CD14-positive monocyte (primary cell): ENCODE results near the gene FOXP1. TPM values are rescaled to one million over a fixed set of nuclear protein-coding genes. Genes with fewer than 3 reads are reported as not detected.

Experiments
- DNase-seq, 3 donors: peaks; one replicate each; pipeline ENCODE4 v3.0.0-alpha.2; 2011 to 2022
- H2AFZ ChIP-seq: 2 replicates; pipeline ENCODE4 v1.6.0; 2012; ENCODE audit warnings: mild to moderate bottlenecking, low read depth, low read length, inconsistent platforms; ENCODE audit not compliant: insufficient read depth, poor library complexity, severe bottlenecking
- H3K27ac ChIP-seq, 2 donors: 1 replicate in 1 of 2; 2 replicates in 1 of 2; pipeline ENCODE4 v1.5.1; 2012 to 2013; ENCODE audit warnings: low read length in 2 of 2, control low read depth in 1 of 2, inconsistent platforms in 1 of 2, low read depth in 1 of 2, mild to moderate bottlenecking in 1 of 2
- H3K27me3 ChIP-seq, 2 donors: one replicate each; pipeline versions ENCODE4 v1.6.0 to v1.6.1; 2011 to 2013; ENCODE audit warnings: low read length in 2 of 2; ENCODE audit not compliant: control insufficient read depth in 2 of 2, insufficient read depth in 2 of 2
- H3K36me3 ChIP-seq, 2 donors: replicated peaks in 1 of 2; 1 replicate in 1 of 2; 2 replicates in 1 of 2; pipeline versions ENCODE4 v1.5.1 to v1.6.1; 2012 to 2013; ENCODE audit warnings: low read length in 2 of 2, control low read depth in 1 of 2, inconsistent platforms in 1 of 2, mild to moderate bottlenecking in 1 of 2; ENCODE audit not compliant: insufficient read depth in 2 of 2, control insufficient read depth in 1 of 2
- H3K4me1 ChIP-seq, 2 donors: 1 replicate in 1 of 2; 2 replicates in 1 of 2; pipeline versions ENCODE4 v1.5.1 to v1.6.1; 2012 to 2013; ENCODE audit warnings: low read length in 2 of 2, control low read depth in 1 of 2, inconsistent platforms in 1 of 2, mild to moderate bottlenecking in 1 of 2, moderate library complexity in 1 of 2; ENCODE audit not compliant: insufficient read depth in 2 of 2, control insufficient read depth in 1 of 2
- H3K4me2 ChIP-seq: replicated peaks from 2 replicates; pipeline ENCODE3; 2012; ENCODE audit warnings: low read length, moderate library complexity, mild to moderate bottlenecking; ENCODE audit not compliant: poor library complexity, severe bottlenecking; ENCODE audit errors: extremely low read depth
- H3K4me3 ChIP-seq, 3 experiments: fragments of 200-600 bp in 1 of 3; sonication (generic) in 1 of 3; replicated peaks in 1 of 3; 1 replicate in 2 of 3; 2 replicates in 1 of 3; pipeline ENCODE4 v1.5.1; 2011 to 2013; ENCODE audit warnings: low read length in 3 of 3, mild to moderate bottlenecking in 3 of 3, control low read depth in 2 of 3, low read depth in 2 of 3, inconsistent platforms in 1 of 3, moderate library complexity in 1 of 3
- H3K79me2 ChIP-seq: 2 replicates; pipeline ENCODE4 v1.6.0; 2012; ENCODE audit warnings: mild to moderate bottlenecking, control low read depth, inconsistent platforms, low read length, moderate library complexity; ENCODE audit not compliant: insufficient read depth
- H3K9ac ChIP-seq: 2 replicates; pipeline ENCODE4 v1.6.0; 2017; ENCODE audit warnings: low read length, mild to moderate bottlenecking; ENCODE audit not compliant: insufficient read depth, poor library complexity, severe bottlenecking
- H3K9me3 ChIP-seq, 2 donors: replicated peaks in 1 of 2; 1 replicate in 1 of 2; 2 replicates in 1 of 2; pipeline versions ENCODE4 v1.5.1 to v1.6.1; 2012 to 2013; ENCODE audit warnings: low read length in 2 of 2, control low read depth in 1 of 2; ENCODE audit not compliant: control insufficient read depth in 1 of 2, insufficient read depth in 1 of 2
- H4K20me1 ChIP-seq: 2 replicates; pipeline ENCODE4 v1.6.0; 2012; ENCODE audit warnings: mild to moderate bottlenecking, low read length, control low read depth, moderate library complexity; ENCODE audit not compliant: insufficient read depth
- H3K27ac Mint-ChIP-seq, 7 donors: one replicate each; pipeline ENCODE4 v1.8.0; 2020; ENCODE audit warnings: mild to moderate bottlenecking in 7 of 7, mixed read lengths in 7 of 7, moderate library complexity in 6 of 7, inconsistent platforms in 2 of 7
- H3K27me3 Mint-ChIP-seq, 3 donors: one replicate each; pipeline ENCODE4 v1.8.0; 2021 to 2022; ENCODE audit warnings: low read depth in 3 of 3, mild to moderate bottlenecking in 3 of 3, mixed read lengths in 3 of 3, moderate library complexity in 3 of 3, inconsistent platforms in 1 of 3
- H3K36me3 Mint-ChIP-seq, 2 donors: one replicate each; pipeline ENCODE4 v1.8.0; 2020; ENCODE audit warnings: mixed read lengths in 2 of 2, inconsistent platforms in 1 of 2, mild to moderate bottlenecking in 1 of 2
- H3K4me1 Mint-ChIP-seq: one replicate; pipeline ENCODE4 v1.8.0; 2020; ENCODE audit warnings: mild to moderate bottlenecking, mixed read lengths
- H3K4me3 Mint-ChIP-seq, 2 donors: one replicate each; pipeline ENCODE4 v1.8.0; 2020; ENCODE audit warnings: mild to moderate bottlenecking in 2 of 2, mixed read lengths in 2 of 2, moderate library complexity in 1 of 2
- H3K9me3 Mint-ChIP-seq, 7 donors: one replicate each; pipeline ENCODE4 v1.8.0; 2020 to 2022; ENCODE audit warnings: mixed read lengths in 7 of 7, mild to moderate bottlenecking in 6 of 7, moderate library complexity in 6 of 7, inconsistent platforms in 2 of 7
- WGBS: methylation state at CpG from one replicate; pipeline ENCODE4 v1.1.5; 2013; ENCODE audit warnings: missing lambda C conversion rate; ENCODE audit not compliant: insufficient coverage; 5-methylcytosine and 5-hydroxymethylcytosine counted together
- intact Hi-C, 2 donors: fragments of 100-400 bp; cut with micrococcal nuclease; formaldehyde crosslinking; loops; one replicate each; pipeline versions ENCODE4 v1.15.0 to v1.15.1; 2023
- polyA plus RNA-seq, 3 donors: library from polyadenylated mRNA; depleted of rRNA in 1 of 3; unstranded in 2 of 3; stranded (reverse) in 1 of 3; fragments of 300-500 nt in 2 of 3; fragments of >200 nt in 1 of 3; fragmentation: Illumina TruSeq in 2 of 3; gene quantifications; 1 replicate in 2 of 3; 2 replicates in 1 of 3; pipeline ENCODE4 v1.2.3, GENCODE V29; 2012 to 2021
- TF ChIP-seq, protein P1 (sequence below): fragments of 200-600 bp; IDR thresholded peaks from one replicate; pipeline ENCODE4 v1.8.0; 2022; ENCODE audit warnings: antibody characterized with exemption, mild to moderate bottlenecking

Gene FOXP1
- polyA plus RNA-seq, 3 donors = 25.7 to 42.6 (median 27.8) TPM

DNA sequence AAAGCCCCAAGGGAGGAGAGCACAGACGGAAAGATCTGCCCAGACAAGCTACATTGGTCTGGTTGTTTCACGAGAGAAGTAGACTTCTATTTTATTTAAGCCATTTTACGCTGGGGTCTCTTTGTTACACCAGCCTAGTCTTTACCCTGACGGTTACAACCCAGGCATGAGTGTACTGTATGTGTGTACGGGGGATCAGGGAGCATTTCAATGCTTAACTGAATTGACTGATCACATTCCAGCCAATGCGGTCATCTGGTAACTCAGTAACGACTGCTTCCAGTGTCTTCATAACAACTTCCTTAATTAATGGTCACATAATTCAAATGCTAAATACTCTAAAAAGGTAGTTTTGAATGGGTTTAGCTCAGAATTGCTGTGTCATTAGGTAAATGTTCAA, 288.6 kb downstream of the FOXP1 start:
- Histone ChIP-seq H3K27me3 (no peaks in the 10 kb centered on the region), H3K36me3 (peaks cover 2 to 37% of the 10 kb centered on the region in 2 donors), H3K4me3 (no peak overlapping the region), H3K9ac (no peak overlapping the region), H3K4me1 (no peaks in the 10 kb centered on the region), H2AFZ (no peak overlapping the region), H3K27ac (no peak overlapping the region), H3K79me2 (no peaks in the 10 kb centered on the region), H3K9me3 (no peaks in the 10 kb centered on the region), H4K20me1 (peaks cover 57% of the 10 kb centered on the region), H3K4me2 (no peak overlapping the region)
- H3K36me3 Mint-ChIP-seq = peaks cover 24 to 41% of the 10 kb centered on the region in 2 donors
- TF ChIP-seq, protein P1, sequence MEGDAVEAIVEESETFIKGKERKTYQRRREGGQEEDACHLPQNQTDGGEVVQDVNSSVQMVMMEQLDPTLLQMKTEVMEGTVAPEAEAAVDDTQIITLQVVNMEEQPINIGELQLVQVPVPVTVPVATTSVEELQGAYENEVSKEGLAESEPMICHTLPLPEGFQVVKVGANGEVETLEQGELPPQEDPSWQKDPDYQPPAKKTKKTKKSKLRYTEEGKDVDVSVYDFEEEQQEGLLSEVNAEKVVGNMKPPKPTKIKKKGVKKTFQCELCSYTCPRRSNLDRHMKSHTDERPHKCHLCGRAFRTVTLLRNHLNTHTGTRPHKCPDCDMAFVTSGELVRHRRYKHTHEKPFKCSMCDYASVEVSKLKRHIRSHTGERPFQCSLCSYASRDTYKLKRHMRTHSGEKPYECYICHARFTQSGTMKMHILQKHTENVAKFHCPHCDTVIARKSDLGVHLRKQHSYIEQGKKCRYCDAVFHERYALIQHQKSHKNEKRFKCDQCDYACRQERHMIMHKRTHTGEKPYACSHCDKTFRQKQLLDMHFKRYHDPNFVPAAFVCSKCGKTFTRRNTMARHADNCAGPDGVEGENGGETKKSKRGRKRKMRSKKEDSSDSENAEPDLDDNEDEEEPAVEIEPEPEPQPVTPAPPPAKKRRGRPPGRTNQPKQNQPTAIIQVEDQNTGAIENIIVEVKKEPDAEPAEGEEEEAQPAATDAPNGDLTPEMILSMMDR = no peak
- intact Hi-C loops = no loop called here
- WGBS = 50% methylated on average over 2 of the region's 7 CpGs
- H3K4me1 Mint-ChIP-seq = no peaks in the 10 kb centered on the region
- H3K9me3 Mint-ChIP-seq = no peaks in the 10 kb centered on the region
- H3K27me3 Mint-ChIP-seq = no peaks in the 10 kb centered on the region
- DNase-seq = no peak
- no peak overlapping the region for H3K27ac Mint-ChIP-seq
- no peak overlapping the region for H3K4me3 Mint-ChIP-seq

DNA sequence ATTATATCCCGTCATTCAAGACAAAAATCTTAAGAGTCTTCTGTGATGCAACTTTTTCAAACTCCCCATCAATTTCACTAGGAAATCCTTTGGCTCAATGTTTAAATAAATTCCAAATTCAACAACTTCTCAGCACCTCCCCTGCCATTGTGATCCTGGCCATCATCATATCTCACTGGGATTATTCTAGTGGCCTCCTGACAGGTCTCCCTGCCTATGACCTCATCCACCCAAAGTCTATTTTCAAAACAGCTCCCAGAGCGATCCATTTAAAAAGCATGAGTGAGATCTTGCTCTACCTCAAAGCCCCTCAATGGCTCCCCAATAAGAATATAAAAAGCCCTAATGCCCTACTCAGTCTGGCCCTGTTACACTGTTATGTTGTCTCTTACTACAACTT, 293.2 kb downstream of the FOXP1 start:
- Mint-ChIP-seq H3K27me3 (no peaks in the 10 kb centered on the region), H3K9me3 (no peaks in the 10 kb centered on the region), H3K36me3 (peaks cover 7 to 10% of the 10 kb centered on the region in 2 donors), H3K4me1 (no peaks in the 10 kb centered on the region), H3K27ac (peak overlapping the region in 1 of 7 donors; percentile 12), H3K4me3 (no peak overlapping the region)
- TF ChIP-seq, protein P1 = no peak
- WGBS = 94% methylated on average over 2 of the region's 2 CpGs
- Histone ChIP-seq H3K4me2 (no peak overlapping the region), H3K27ac (no peak overlapping the region), H2AFZ (no peak overlapping the region), H3K4me3 (no peak overlapping the region), H3K79me2 (no peaks in the 10 kb centered on the region), H3K9ac (no peak overlapping the region), H3K4me1 (no peaks in the 10 kb centered on the region), H3K36me3 (peaks cover 0 to 10% of the 10 kb centered on the region in 2 donors), H3K27me3 (no peaks in the 10 kb centered on the region), H3K9me3 (no peaks in the 10 kb centered on the region), H4K20me1 (peaks cover 51% of the 10 kb centered on the region)
- no peak for DNase-seq
- intact Hi-C loops = no loop called here
